22Rv1 (cell line): ENCODE data around the gene IGSF9.

Source experiments
- ZFX ChIP-seq: fragments of 450-650 bp; IDR thresholded peaks from 2 replicates; pipeline ENCODE4 v1.6.1; 2017; ENCODE audit warnings: antibody characterized with exemption, borderline replicate concordance
- TF ChIP-seq, protein P1 (sequence below): fragments of 450-650 bp; IDR thresholded peaks from 2 replicates; pipeline ENCODE4 v1.5.1; 2017; ENCODE audit warnings: mild to moderate bottlenecking

DNA sequence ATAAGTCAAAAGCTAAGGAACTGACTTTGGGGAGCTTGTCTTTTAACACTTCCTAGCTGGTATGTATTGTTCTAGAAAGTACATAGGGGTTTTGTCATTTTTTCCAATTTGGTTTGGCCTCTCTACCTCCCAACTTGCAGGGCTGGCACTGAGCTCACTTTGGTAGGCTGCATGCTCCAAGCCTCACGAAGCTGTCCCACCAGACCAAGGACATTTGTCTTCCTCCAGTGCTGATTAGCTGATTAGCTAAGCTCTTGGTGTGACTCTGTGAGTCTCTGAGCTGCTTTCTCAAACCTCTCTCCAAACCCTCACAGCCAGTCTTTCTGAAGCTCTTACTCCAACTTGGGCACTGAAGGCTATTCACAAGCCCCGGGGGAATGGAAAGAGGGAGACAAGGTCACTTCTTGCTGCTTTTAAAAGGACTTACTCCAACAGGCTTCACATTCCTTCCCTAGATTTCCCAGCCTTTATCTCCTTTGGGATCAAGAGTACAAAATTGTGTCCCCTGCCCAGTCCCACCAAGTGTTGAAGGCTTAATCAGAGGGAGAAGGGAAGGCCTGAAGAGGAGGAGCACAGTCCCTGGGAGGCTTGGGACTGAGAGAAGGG, 44.6 kb downstream of the IGSF9 start:
- TF ChIP-seq, protein P1, sequence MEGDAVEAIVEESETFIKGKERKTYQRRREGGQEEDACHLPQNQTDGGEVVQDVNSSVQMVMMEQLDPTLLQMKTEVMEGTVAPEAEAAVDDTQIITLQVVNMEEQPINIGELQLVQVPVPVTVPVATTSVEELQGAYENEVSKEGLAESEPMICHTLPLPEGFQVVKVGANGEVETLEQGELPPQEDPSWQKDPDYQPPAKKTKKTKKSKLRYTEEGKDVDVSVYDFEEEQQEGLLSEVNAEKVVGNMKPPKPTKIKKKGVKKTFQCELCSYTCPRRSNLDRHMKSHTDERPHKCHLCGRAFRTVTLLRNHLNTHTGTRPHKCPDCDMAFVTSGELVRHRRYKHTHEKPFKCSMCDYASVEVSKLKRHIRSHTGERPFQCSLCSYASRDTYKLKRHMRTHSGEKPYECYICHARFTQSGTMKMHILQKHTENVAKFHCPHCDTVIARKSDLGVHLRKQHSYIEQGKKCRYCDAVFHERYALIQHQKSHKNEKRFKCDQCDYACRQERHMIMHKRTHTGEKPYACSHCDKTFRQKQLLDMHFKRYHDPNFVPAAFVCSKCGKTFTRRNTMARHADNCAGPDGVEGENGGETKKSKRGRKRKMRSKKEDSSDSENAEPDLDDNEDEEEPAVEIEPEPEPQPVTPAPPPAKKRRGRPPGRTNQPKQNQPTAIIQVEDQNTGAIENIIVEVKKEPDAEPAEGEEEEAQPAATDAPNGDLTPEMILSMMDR, result no peak
- TF ChIP-seq ZFX, result no peak
